WTC11 (cell line): ENCODE measurements around the gene AFAP1L1. TPM values are rescaled to one million over a fixed set of nuclear protein-coding genes. Genes with fewer than 3 reads are reported as not detected.

ENCODE experiments used
- ATAC-seq: fragments of 200-7000 bp; cut with Tn5 transposase; 2 replicates; pipeline ENCODE4 v1.10.0; 2021; ENCODE audit warnings: mild to moderate bottlenecking, moderate library complexity
- CTCF ChIA-PET: fragments of 300-600 bp; sonication (Branson Sonifier 250); formaldehyde crosslinking; loops from one replicate; lab custom pipeline; 2021; ENCODE audit warnings: antibody characterized with exemption; lab: Charles Lee
- POLR2A ChIA-PET: fragments of 350-600 bp; sonication (Branson Sonifier 250); formaldehyde crosslinking; loops from one replicate; lab custom pipeline; 2021; ENCODE audit warnings: antibody characterized with exemption; lab: Charles Lee
- DNase-seq: peaks from one replicate; pipeline ENCODE4 v3.0.0; 2021; ENCODE audit warnings: low spot score
- H3K27ac Mint-ChIP-seq: 2 replicates; pipeline ENCODE4 v1.8.0; 2021; ENCODE audit warnings: mixed read lengths
- H3K27me3 Mint-ChIP-seq: 2 replicates; pipeline ENCODE4 v1.8.0; 2021; ENCODE audit warnings: low read depth, mild to moderate bottlenecking, moderate library complexity, mixed read lengths
- H3K36me3 Mint-ChIP-seq: 2 replicates; pipeline ENCODE4 v1.8.0; 2021; ENCODE audit warnings: mixed read lengths
- H3K4me1 Mint-ChIP-seq: 2 replicates; pipeline ENCODE4 v1.8.0; 2022; ENCODE audit warnings: mixed read lengths
- H3K4me3 Mint-ChIP-seq: 2 replicates; pipeline ENCODE4 v1.8.0; 2021; ENCODE audit warnings: mild to moderate bottlenecking, moderate library complexity, mixed read lengths
- H3K9me3 Mint-ChIP-seq: 2 replicates; pipeline ENCODE4 v1.8.0; 2021; ENCODE audit warnings: mixed read lengths
- AR ChIP-seq: fragments of 250-450 bp; sonication (Bioruptor Pico); IDR thresholded peaks from 2 replicates; pipeline ENCODE4 v1.9.0; 2021; ENCODE audit warnings: mild to moderate bottlenecking
- CTCF ChIP-seq: fragments of 200-600 bp; IDR thresholded peaks from 2 replicates; pipeline ENCODE4 v1.8.0; 2022; ENCODE audit warnings: antibody characterized with exemption
- E2F4 ChIP-seq: sonication (generic); formaldehyde crosslinking; IDR thresholded peaks from 2 replicates; pipeline ENCODE4 v1.8.1; 2022; ENCODE audit warnings: low read depth, mild to moderate bottlenecking, moderate library complexity, missing genetic modification reagents, borderline replicate concordance
- ERG ChIP-seq: fragments of 250-450 bp; sonication (Bioruptor Pico); IDR thresholded peaks from 2 replicates; pipeline ENCODE4 v1.8.0; 2021; ENCODE audit warnings: mild to moderate bottlenecking
- ETV6 ChIP-seq: sonication (generic); formaldehyde crosslinking; IDR thresholded peaks from 2 replicates; pipeline ENCODE4 v1.8.1; 2022; ENCODE audit warnings: mild to moderate bottlenecking, missing genetic modification reagents
- FOXJ3 ChIP-seq: sonication (generic); formaldehyde crosslinking; IDR thresholded peaks from 2 replicates; pipeline ENCODE4 v1.9.0; 2021; ENCODE audit warnings: missing genetic modification reagents, mild to moderate bottlenecking, borderline replicate concordance
- GTF2I ChIP-seq: fragments of 250-450 bp; sonication (Bioruptor Pico); conservative IDR thresholded peaks from 2 replicates; pipeline ENCODE4 v1.4.0; 2021; ENCODE audit warnings: mild to moderate bottlenecking
- HMGA2 ChIP-seq: fragments of 250-450 bp; sonication (Bioruptor Pico); IDR thresholded peaks from 2 replicates; pipeline ENCODE4 v1.4.0; 2021; ENCODE audit warnings: mild to moderate bottlenecking, moderate library complexity
- KAT7 ChIP-seq: sonication (generic); formaldehyde crosslinking; IDR thresholded peaks from 2 replicates; pipeline ENCODE4 v1.8.1; 2023; ENCODE audit warnings: missing genetic modification reagents, mild to moderate bottlenecking, borderline replicate concordance
- MXD4 ChIP-seq: fragments of 250-450 bp; sonication (Bioruptor Pico); IDR thresholded peaks from 2 replicates; pipeline ENCODE4 v1.8.0; 2021; ENCODE audit warnings: mild to moderate bottlenecking, moderate library complexity, borderline replicate concordance
- TP53 ChIP-seq: sonication (generic); formaldehyde crosslinking; IDR thresholded peaks from 2 replicates; pipeline ENCODE4 v1.8.1; 2023; ENCODE audit warnings: mild to moderate bottlenecking, missing genetic modification reagents
- ZNF232 ChIP-seq: sonication (generic); formaldehyde crosslinking; IDR thresholded peaks from 2 replicates; pipeline ENCODE4 v1.8.0; 2022; ENCODE audit warnings: mild to moderate bottlenecking, missing genetic modification reagents
- total RNA-seq: library from RNA; stranded (reverse); gene quantifications from 3 replicates; pipeline ENCODE4 v1.2.3, GENCODE V29; 2021
- TF ChIP-seq, protein P1 (sequence below): sonication (generic); formaldehyde crosslinking; IDR thresholded peaks from 2 replicates; pipeline ENCODE4 v1.8.0; 2023; ENCODE audit warnings: mild to moderate bottlenecking, missing genetic modification reagents
- TF ChIP-seq, protein P2 (sequence below): sonication (generic); formaldehyde crosslinking; IDR thresholded peaks from 2 replicates; pipeline ENCODE4 v1.8.0; 2022; ENCODE audit warnings: mild to moderate bottlenecking, missing genetic modification reagents

AFAP1L1 gene
- total RNA-seq, 1 experiment from 2014 or later = 8.4 TPM

DNA sequence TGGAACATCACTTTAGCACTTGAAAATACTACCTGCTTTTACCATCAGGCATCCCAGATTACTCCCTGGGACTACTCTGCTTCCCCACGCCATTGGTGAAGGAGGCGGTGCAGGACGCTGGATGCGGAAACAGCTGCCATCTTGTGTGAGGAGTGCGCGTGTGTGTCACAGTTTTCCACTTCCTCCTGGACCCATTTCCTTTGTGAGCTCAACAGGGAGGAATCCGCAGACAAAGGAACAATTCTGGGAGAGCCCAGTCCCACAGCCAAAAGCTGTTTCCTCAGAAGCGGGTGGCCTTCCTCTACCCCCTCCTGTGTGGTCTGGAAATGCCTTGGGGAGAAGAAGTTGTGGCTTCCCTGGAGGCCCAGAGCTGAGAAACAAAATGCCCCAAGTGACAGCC is 16.8 kb downstream of the AFAP1L1 start (continued):
- TF ChIP-seq, protein P1, sequence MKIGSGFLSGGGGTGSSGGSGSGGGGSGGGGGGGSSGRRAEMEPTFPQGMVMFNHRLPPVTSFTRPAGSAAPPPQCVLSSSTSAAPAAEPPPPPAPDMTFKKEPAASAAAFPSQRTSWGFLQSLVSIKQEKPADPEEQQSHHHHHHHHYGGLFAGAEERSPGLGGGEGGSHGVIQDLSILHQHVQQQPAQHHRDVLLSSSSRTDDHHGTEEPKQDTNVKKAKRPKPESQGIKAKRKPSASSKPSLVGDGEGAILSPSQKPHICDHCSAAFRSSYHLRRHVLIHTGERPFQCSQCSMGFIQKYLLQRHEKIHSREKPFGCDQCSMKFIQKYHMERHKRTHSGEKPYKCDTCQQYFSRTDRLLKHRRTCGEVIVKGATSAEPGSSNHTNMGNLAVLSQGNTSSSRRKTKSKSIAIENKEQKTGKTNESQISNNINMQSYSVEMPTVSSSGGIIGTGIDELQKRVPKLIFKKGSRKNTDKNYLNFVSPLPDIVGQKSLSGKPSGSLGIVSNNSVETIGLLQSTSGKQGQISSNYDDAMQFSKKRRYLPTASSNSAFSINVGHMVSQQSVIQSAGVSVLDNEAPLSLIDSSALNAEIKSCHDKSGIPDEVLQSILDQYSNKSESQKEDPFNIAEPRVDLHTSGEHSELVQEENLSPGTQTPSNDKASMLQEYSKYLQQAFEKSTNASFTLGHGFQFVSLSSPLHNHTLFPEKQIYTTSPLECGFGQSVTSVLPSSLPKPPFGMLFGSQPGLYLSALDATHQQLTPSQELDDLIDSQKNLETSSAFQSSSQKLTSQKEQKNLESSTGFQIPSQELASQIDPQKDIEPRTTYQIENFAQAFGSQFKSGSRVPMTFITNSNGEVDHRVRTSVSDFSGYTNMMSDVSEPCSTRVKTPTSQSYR = no peak

GRCh38 chr5:149289301-149289700 is 17.6 kb downstream of the AFAP1L1 start:
- no peak overlapping the region for H3K27ac Mint-ChIP-seq
- POLR2A ChIA-PET = no interaction called here
- no peak for ATAC-seq
- H3K4me3 Mint-ChIP-seq = no peak overlapping the region
- H3K27me3 Mint-ChIP-seq = no peaks in the 10 kb centered on the region
- peaks cover 25% of the 10 kb centered on the region for H3K4me1 Mint-ChIP-seq
- DNase-seq = no peak
- H3K36me3 Mint-ChIP-seq = no peaks in the 10 kb centered on the region
- CTCF ChIA-PET = interaction anchor here (1.2 kb wide), 1 partner anchor 148 kb away, joined by 3 read pairs; the partner anchor contains the start of gene ABLIM3
- TF ChIP-seq GTF2I (no peak), CTCF (no peak), AR (no peak), TP53 (no peak), KAT7 (CRISPR knock-in tag) (no peak), E2F4 (CRISPR knock-in tag) (no peak), ETV6 (CRISPR knock-in tag) (no peak), ERG (CRISPR knock-in tag) (no peak), FOXJ3 (CRISPR knock-in tag) (no peak), MXD4 (CRISPR knock-in tag) (no peak)
- TF ChIP-seq, all 79 proteins: peak for 0
- H3K9me3 Mint-ChIP-seq = no peaks in the 10 kb centered on the region

GRCh38 chr5:149294872-149295829 is 23.5 kb downstream of the AFAP1L1 start:
- peak; percentile 68 for ATAC-seq
- H3K36me3 Mint-ChIP-seq = no peaks in the 10 kb centered on the region
- CTCF ChIA-PET = interaction anchor here (0.6 to 1.6 kb wide), 7 partner anchors 19 to 180 kb away, joined by 3 to 12 read pairs (median 4); partner anchors contain the start of gene AFAP1L1
- POLR2A ChIA-PET = no interaction called here
- TF ChIP-seq HMGA2 (CRISPR knock-in tag) (no peak), ZNF232 (CRISPR knock-in tag) (no peak)
- TF ChIP-seq, protein P2, sequence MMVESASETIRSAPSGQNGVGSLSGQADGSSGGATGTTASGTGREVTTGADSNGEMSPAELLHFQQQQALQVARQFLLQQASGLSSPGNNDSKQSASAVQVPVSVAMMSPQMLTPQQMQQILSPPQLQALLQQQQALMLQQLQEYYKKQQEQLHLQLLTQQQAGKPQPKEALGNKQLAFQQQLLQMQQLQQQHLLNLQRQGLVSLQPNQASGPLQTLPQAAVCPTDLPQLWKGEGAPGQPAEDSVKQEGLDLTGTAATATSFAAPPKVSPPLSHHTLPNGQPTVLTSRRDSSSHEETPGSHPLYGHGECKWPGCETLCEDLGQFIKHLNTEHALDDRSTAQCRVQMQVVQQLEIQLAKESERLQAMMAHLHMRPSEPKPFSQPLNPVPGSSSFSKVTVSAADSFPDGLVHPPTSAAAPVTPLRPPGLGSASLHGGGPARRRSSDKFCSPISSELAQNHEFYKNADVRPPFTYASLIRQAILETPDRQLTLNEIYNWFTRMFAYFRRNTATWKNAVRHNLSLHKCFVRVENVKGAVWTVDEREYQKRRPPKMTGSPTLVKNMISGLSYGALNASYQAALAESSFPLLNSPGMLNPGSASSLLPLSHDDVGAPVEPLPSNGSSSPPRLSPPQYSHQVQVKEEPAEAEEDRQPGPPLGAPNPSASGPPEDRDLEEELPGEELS (CRISPR knock-in tag) = no peak
- TF ChIP-seq, all 79 proteins: peak for 0
- H3K27ac Mint-ChIP-seq = peak overlapping the region; percentile 73
- peak overlapping the region; percentile 7 for H3K4me3 Mint-ChIP-seq
- no peaks in the 10 kb centered on the region for H3K9me3 Mint-ChIP-seq
- DNase-seq = no peak
- H3K27me3 Mint-ChIP-seq = no peaks in the 10 kb centered on the region
- H3K4me1 Mint-ChIP-seq = peaks cover 34% of the 10 kb centered on the region
